Fibroblast of skin of left biceps (primary cell): Measurements from ENCODE around the gene TACC2.
"Not testable (repeated sequence)": the region's sequence is repeated elsewhere in the genome, so short reads cannot be mapped to it uniquely, and the experiment has no call there.

Experiments used
- DNase-seq, 2 experiments: peaks; one replicate each; pipeline ENCODE4 v3.0.0-alpha.2; 2013; ENCODE audit warnings: low read depth in 2 of 2

Gene TACC2

DNA sequence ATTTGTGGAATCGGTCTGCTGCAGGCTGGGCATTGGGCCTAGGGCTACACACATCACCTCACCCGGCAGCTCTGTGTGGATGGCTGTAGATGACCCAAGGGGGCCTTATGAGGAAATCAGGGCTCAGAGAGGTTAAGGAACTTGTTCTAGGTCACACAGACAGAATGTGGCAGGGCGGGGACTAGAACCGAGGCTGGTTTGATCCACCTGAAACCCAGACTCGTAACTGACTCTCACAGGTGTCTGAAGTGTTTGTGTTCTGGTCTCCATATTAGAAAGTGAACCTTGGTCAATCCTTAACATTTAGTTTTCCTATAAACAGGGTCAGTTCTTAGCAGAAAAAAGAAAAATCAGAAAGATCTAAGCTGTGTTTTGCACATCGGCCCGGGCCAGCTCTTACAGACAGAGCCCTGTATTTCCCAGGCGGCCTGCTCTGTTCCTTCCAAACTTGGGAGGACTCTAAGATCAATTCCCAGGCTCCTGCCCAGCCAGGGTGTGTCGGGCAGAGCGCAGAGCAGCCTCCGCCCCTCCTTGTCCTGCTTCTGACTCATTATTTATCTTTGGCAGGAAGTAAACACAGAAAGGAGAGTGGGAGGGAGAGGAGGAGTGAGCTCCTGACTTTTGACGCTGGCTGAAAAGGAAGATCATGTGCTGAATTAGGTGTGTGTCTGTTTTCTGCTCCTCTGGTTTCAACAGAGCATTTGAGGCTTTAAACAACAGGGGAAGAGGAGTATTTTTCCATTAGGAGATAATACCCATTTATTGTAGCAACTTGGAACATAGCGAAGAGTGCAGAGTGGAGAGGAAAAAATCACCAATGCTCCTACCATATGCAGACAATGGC, 74.1 kb downstream of the TACC2 start:
- DNase-seq, result no peak

DNA sequence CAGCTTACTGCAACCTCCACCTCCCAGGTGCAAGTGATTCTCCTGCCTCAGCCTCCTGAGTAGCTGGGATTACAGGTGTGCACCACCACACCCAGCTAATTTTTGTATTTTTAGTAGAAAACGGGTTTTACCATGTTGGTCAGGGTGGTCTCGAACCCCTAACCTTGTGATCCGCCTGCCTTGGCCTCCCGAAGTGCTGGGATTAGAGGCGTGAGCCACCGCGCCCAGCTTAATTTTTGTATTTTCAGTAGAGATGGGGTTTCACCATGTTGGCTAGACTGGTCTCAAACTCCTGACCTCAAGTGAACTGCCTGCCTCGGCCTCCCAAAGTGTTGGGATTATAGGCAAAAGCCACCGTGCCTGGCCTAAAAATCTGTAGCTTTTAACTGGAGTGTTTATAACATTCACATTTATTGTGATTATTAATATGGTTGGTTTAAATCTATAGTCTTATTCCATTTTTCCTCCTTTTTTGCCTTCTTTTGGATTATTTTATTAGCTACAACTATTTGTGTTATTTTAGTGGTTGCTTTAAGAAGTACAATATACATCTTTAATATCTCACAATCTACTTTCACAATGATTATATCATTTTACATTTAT, 77.5 kb downstream of the TACC2 start:
- DNase-seq, result not testable (repeated sequence)

DNA sequence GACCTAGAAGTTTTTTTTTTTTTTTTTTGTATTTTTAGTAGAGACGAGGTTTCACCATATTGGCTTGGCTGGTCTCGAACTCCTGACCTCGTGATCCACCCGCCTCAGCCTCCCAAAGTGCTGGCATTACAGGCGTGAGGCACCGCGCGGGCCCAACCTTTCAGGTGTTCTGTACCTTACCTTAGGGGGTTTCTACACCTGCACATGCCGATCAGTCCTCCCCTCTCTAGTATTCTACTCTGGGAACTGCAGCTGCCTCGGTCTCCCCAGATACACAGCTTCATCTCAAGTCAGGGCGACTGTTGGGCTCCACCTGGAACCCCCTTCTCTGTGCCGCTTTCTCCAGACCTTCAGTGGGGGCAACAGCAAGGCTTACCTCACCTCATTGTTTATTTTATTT, 79.9 kb downstream of the TACC2 start:
- DNase-seq, result no peak

DNA sequence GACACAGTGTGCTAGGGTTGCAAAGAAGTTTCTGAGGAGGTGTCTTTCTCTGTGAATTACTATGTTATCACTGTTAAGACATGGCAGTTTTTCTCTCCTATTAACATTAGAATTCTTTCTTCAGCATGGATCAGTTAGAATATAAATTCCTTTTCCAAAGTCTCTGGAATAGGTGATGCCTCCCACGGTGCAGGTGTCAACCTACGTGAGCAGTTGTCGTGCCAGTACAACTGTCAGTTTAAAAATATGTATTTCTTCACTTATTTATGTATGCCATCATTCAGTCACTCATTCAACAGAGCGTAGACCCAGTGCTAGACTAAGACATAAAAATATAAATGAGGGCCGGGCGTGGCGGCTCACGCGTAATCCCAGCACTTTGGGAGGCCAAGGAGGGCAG, 83.5 kb downstream of the TACC2 start:
- no peak for DNase-seq

DNA sequence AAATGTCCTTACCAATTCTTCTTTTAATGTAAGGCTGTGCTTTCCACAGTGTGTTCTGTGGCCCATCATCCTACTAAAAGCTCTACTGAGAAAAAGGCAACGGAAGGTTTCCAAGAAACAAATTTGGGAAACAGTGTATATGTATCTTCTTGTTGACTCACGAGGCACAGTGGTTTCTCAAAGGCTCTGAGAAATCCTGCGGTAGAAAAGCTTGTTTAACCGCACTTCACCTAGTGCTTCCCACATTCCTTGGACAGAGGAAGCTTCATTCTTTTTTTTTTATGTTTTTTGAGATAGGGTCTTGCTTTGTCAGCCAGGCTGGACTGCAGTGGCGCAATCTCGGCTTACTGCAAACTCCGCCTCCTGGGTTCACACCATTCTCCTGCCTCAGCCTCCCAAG, 84.5 kb downstream of the TACC2 start:
- no peak for DNase-seq

DNA sequence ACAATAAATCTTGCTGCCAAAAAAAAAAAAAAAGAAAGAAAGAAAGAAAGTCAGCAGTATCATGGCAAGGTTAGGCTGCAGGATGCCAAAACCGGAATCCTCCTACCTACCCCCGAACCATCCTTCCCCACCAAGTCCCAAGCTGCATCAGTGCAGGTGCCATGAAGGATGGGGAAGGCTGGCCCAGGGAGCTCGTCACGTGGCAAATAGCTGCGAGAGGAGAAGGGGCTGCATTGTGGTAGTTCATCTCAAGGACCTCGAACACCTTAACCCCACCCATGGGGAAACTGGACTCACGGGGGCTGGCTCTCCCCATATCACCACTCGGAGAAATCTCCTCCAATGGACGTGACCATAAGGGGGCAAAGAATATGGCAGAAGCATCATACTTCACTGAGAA, 86.2 kb downstream of the TACC2 start:
- no peak for DNase-seq

DNA sequence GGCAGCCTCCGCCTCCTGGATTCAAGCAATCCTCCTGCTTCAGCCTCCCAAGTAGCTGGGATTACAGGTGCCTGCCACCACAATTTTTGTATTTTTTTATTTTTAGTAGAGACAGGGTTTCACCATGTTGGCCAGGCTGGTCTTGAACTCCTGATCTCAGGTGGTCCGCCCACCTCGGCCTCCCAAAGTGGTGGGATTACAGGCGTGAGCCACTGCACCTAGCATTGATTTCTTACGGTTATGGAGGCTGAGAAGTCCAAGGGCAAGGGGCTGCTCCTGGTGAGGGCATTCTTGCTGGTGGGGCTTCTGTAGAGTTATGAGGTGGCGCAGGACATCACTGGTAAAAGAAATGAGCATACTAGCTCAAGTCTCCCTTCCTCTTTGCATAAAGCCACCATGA, 86.9 kb downstream of the TACC2 start:
- not testable (repeated sequence) for DNase-seq

DNA sequence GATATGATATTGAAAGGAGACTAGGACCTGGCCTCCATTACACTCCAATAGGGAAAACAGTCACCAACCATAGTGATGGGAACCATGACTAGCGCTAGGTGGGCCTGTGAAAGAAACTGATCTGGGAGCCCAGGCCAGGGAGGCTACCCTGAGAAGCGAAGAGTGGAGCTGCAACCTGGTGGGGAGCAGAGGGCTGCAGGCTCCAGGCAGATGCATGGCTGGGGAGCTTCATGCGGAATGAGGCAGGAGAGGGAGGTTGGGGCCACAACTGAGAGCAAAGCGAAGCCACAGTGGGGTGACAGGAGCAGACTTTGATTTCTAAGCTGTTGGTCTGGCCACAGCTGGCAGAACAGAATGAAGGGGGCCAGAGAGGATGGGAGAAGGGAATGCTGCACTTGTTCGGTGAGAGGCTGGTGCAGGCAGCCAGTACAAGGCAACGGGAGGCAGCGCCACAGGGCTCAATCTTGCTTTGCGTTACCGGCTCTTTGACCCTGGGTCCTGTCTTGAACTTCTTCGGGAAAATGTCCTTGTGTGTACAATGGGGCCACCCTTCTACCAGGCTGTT, 88.4 kb downstream of the TACC2 start:
- DNase-seq, result no peak

DNA sequence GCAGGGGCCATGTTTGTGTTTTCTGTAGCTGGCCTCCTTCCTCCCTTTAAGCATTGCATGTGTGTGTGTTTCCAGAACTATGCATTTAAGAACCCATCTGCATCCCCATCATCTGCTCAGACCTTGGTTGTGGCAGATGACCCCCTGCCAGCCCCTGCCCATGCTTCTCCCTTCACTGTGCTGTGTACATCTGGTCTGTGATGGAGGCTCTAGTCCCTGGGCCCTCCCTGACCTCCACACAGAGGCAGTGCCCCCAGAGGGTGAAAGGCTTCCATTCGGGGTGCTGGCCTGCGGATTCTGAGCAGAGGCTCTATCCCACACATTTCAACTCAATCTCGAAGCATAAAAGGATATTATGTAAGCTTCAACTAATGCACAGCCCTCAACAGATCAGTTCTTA, 89.4 kb downstream of the TACC2 start:
- DNase-seq, result no peak

DNA sequence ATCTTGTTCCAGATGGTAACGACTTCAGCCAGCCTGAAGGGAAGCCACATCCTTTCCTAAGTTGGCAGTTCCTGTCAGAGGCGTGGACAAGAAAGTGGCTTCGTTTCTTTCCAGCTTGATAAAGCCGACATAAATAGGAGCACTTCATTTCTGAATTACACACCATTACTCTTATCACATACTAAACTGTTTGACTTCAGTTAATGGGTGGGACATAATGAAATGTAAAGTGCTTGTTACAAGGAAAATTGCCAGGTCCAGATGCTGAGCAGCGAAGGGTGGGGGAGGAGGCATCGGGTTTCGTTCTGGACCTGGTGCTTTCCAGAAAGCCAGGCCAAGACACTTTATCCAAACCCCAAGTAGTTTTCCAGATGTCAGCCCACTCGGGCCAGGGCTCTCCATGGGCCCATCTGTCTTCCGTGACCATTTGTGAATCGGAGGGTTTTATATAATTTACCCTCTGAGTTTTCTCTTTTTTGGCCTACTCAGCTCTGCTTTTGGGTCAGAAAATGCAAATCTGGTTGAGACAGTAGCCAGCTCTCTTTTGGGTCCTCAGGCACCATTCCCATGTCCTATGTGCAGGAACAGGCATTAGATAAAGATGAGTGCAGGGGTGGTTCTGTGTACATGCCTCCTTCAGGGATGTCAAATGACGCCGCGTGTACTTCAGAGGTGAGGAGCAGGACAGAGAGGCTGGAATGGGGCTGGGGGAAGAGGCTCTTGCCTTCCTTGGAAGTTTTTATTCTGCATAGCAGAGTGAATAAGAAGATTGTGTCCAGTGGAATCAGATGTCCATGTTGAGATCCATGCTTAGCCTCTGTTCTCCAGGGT, 90.2 kb downstream of the TACC2 start:
- DNase-seq, result no peak

DNA sequence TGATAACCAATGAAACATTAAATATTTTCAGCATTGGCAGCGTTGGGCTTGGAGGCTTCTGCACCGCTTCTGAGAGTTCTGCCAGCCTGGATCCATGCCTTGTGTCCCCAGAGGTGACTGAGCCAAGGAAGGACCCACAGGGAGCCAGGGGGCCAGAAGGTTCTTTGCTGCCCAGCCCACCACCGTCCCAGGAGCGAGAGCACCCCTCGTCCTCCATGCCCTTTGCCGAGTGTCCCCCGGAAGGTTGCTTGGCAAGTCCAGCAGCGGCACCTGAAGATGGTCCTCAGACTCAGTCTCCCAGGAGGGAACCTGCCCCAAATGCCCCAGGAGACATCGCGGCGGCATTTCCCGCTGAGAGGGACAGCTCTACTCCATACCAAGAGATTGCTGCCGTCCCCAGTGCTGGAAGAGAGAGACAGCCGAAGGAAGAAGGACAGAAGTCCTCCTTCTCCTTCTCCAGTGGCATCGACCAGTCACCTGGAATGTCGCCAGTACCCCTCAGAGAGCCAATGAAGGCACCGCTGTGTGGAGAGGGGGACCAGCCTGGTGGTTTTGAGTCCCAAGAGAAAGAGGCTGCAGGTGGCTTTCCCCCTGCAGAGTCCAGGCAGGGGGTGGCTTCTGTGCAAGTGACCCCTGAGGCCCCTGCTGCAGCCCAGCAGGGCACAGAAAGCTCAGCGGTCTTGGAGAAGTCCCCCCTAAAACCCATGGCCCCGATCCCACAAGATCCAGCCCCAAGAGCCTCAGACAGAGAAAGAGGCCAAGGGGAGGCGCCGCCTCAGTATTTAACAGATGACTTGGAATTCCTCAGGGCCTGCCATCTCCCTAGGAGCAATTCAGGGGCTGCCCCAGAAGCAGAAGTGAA, 93.9 kb downstream of the TACC2 start:
- DNase-seq, result no peak

DNA sequence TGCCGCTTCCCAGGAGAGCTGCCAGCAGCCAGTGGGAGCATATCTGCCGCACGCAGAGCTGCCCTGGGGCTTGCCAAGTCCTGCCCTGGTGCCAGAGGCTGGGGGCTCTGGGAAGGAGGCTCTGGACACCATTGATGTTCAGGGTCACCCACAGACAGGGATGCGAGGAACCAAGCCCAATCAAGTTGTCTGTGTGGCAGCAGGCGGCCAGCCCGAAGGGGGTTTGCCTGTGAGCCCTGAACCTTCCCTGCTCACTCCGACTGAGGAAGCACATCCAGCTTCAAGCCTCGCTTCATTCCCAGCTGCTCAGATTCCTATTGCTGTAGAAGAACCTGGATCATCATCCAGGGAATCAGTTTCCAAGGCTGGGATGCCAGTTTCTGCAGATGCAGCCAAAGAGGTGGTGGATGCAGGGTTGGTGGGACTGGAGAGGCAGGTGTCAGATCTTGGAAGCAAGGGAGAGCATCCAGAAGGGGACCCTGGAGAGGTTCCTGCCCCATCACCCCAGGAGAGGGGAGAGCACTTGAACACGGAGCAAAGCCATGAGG, 94.6 kb downstream of the TACC2 start:
- DNase-seq, result no peak

DNA sequence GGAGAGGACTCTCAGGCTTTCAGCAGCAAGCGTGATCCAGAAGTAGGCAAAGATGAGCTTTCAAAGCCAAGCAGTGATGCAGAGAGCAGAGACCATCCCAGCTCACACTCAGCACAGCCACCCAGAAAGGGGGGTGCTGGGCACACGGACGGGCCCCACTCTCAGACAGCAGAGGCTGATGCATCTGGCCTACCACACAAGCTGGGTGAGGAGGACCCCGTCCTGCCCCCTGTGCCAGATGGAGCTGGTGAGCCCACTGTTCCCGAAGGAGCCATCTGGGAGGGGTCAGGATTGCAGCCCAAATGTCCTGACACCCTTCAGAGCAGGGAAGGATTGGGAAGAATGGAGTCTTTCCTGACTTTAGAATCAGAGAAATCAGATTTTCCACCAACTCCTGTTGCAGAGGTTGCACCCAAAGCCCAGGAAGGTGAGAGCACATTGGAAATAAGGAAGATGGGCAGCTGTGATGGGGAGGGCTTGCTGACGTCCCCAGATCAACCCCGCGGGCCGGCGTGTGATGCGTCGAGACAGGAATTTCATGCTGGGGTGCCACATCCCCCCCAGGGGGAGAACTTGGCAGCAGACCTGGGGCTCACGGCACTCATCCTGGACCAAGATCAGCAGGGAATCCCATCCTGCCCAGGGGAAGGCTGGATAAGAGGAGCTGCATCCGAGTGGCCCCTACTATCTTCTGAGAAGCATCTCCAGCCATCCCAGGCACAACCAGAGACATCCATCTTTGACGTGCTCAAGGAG, 95.5 kb downstream of the TACC2 start:
- no peak for DNase-seq

DNA sequence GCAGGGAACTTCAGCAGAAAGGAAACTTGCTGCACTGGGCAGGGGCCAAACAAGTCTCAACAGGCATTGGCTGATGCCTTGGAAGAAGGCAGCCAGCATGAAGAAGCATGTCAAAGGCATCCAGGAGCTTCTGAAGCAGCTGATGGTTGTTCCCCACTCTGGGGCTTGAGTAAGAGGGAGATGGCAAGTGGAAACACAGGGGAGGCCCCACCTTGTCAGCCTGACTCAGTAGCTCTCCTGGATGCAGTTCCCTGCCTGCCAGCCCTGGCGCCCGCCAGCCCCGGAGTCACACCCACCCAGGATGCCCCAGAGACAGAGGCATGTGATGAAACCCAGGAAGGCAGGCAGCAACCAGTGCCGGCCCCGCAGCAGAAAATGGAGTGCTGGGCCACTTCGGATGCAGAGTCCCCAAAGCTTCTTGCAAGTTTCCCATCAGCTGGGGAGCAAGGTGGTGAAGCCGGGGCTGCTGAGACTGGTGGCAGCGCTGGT, 96.5 kb downstream of the TACC2 start:
- DNase-seq, result no peak

DNA sequence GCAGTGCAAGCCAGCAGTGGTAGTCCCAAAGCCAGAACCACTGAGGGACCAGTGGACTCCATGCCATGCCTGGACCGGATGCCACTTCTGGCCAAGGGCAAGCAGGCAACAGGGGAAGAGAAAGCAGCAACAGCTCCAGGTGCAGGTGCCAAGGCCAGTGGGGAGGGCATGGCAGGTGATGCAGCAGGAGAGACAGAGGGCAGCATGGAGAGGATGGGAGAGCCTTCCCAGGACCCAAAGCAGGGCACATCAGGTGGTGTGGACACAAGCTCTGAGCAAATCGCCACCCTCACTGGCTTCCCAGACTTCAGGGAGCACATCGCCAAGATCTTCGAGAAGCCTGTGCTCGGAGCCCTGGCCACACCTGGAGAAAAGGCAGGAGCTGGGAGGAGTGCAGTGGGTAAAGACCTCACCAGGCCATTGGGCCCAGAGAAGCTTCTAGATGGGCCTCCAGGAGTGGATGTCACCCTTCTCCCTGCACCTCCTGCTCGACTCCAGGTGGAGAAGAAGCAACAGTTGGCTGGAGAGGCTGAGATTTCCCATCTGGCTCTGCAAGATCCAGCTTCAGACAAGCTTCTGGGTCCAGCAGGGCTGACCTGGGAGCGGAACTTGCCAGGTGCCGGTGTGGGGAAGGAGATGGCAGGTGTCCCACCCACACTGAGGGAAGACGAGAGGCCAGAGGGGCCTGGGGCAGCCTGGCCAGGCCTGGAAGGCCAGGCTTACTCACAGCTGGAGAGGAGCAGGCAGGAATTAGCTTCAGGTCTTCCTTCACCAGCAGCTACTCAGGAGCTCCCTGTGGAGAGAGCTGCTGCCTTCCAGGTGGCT, 97.7 kb downstream of the TACC2 start:
- DNase-seq, result no peak

DNA sequence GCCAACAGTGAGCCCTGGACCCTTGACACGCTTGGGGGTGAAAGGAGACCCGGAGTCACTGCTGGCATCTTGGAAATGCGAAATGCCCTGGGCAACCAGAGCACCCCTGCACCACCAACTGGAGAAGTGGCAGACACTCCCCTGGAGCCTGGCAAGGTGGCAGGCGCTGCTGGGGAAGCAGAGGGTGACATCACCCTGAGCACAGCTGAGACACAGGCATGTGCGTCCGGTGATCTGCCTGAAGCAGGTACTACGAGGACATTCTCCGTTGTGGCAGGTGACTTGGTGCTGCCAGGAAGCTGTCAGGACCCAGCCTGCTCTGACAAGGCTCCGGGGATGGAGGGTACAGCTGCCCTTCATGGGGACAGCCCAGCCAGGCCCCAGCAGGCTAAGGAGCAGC, 98.5 kb downstream of the TACC2 start:
- no peak for DNase-seq

DNA sequence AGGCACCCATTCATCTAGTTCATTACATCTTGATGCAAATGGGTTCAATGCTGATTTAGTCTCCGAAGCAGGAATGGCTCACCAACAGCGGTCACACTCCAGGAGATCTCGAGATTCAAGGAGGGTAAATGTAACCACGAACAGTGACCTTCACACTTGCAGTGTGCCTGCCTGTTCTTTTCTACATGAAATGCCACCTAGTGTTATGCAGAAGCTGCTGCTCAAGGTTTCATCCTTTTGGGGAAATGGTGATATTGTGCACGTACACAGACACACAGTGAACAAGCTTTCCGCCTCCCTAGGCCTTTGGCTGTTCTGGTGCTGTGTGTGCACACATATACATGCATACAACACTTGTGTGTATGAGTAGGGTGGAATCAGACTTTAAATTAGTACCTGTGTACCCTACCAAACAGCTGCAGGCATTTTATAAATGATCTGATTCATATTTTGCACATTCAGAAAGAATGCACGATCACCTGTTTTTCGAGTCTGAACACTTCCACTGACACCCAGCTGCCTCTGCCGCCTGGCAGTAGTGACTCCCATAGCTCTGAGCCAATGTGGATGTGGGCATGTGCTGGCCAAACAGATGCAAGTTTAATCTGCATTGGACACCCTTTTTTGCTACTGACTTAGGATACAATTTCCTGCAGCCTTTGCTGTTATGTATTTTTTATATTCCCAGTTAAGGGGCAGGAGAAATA, 100.5 kb downstream of the TACC2 start:
- no peak for DNase-seq

DNA sequence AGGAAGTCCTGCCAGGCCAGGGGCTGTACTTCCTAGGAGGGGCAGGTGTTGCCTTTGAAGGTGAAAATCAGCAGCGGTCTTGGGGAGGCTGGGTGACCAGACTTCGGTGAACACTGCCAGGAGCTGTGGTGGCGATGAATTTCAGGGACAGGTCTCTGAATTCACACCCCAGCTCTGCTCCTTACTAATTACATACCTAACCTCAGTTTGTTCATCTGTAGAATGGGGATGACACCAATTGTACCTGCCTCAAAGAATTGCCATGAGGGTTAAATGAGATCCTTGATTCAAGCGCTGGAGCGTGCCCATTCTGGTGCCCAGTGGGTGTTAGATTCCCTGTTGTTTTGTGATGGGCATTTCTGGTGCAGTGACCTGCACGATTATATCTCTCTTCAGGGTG, 102.8 kb downstream of the TACC2 start:
- DNase-seq, result no peak

DNA sequence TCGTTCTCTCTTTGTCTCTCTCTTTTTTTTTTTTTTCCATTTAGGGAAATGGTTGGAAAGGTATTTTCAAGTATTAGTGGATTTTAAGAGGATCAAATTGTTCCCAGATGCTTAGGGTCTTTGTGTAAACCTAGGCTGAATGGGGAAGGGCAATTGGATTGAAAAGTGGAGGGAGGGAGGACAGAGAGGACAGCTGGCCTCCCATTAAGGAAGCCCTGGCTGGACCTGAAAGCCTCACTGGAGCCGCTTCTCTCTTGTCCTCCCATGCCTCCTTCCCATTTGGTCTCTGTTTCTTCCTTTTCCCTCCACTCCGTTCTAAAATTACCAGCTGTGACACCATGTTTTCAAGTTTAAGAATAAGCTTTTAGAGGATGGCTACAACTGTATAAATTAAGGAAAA, 104.1 kb downstream of the TACC2 start:
- DNase-seq, result no peak
